OCI-LY1 (cell line): ENCODE measurements around the gene MAP1LC3A.

Experiments used
- H2AFZ ChIP-seq: fragments of 200-600 bp; sonication (generic), shearing (Covaris generic); 2 replicates; pipeline ENCODE4 v1.6.0; 2014; ENCODE audit warnings: antibody characterized with exemption, mild to moderate bottlenecking, low read length
- H3F3A ChIP-seq: fragments of 200-600 bp; sonication (generic), shearing (Covaris generic); 2 replicates; pipeline ENCODE4 v1.6.0; 2014; ENCODE audit warnings: mild to moderate bottlenecking, antibody characterized with exemption, low read length, moderate library complexity; ENCODE audit not compliant: insufficient read depth
- H3K27ac ChIP-seq: fragments of 200-600 bp; sonication (generic); 2 replicates; pipeline ENCODE4 v1.5.1; 2014; ENCODE audit warnings: low read length, mixed run types, mild to moderate bottlenecking, low read depth; ENCODE audit not compliant: poor library complexity, severe bottlenecking
- H3K27me3 ChIP-seq: fragments of 200-600 bp; sonication (generic); 2 replicates; pipeline ENCODE4 v1.6.0; 2014; ENCODE audit warnings: antibody characterized with exemption, mild to moderate bottlenecking, low read length, moderate library complexity; ENCODE audit not compliant: insufficient read depth
- H3K36me3 ChIP-seq: fragments of 200-600 bp; sonication (generic); 2 replicates; pipeline ENCODE4 v1.6.1; 2014; ENCODE audit warnings: mild to moderate bottlenecking, antibody characterized with exemption, low read length, moderate library complexity, mixed read lengths; ENCODE audit not compliant: insufficient read depth
- H3K4me1 ChIP-seq: fragments of 200-600 bp; sonication (generic); 2 replicates; pipeline ENCODE4 v1.5.1; 2014; ENCODE audit warnings: mild to moderate bottlenecking, low read length, moderate library complexity; ENCODE audit not compliant: insufficient read depth, severe bottlenecking
- H3K4me2 ChIP-seq: fragments of 200-600 bp; sonication (generic), shearing (Covaris generic); 2 replicates; pipeline ENCODE4 v1.6.1; 2014; ENCODE audit warnings: low read length
- H3K4me3 ChIP-seq: fragments of 200-600 bp; sonication (generic); 2 replicates; pipeline ENCODE4 v1.5.1; 2014; ENCODE audit warnings: low read length, low read depth, mild to moderate bottlenecking, mixed read lengths; ENCODE audit not compliant: poor library complexity, severe bottlenecking
- H3K79me2 ChIP-seq: fragments of 200-600 bp; shearing (Covaris generic); 2 replicates; pipeline ENCODE4 v1.6.1; 2016; ENCODE audit warnings: mixed run types, low read length, mixed read lengths; ENCODE audit not compliant: insufficient read depth
- H3K9ac ChIP-seq: fragments of 200-600 bp; sonication (generic), shearing (Covaris generic); 2 replicates; pipeline ENCODE4 v1.6.1; 2014; ENCODE audit warnings: mild to moderate bottlenecking, low read length, mixed read lengths
- H3K9me2 ChIP-seq: fragments of 200-600 bp; sonication (generic), shearing (Covaris generic); 2 replicates; pipeline ENCODE4 v1.6.1; 2014; ENCODE audit warnings: low read depth, mild to moderate bottlenecking, low read length, mixed read lengths
- H3K9me3 ChIP-seq: fragments of 200-600 bp; shearing (Covaris generic); 2 replicates; pipeline ENCODE4 v1.6.1; 2014; ENCODE audit warnings: low read length, mixed read lengths
- H4K20me1 ChIP-seq: fragments of 200-600 bp; sonication (generic), shearing (Covaris generic); 2 replicates; pipeline ENCODE4 v1.6.0; 2016; ENCODE audit warnings: mild to moderate bottlenecking, low read length; ENCODE audit not compliant: insufficient read depth
- CTCF ChIP-seq: fragments of 200-600 bp; sonication (generic), shearing (Covaris generic); IDR thresholded peaks from 2 replicates; pipeline ENCODE4 v1.5.1; 2017; ENCODE audit warnings: mild to moderate bottlenecking, antibody characterized with exemption, low read length, moderate library complexity, mixed read lengths
- EZH2 ChIP-seq: fragments of 200-600 bp; sonication (generic), shearing (Covaris generic); IDR thresholded peaks from 2 replicates; pipeline ENCODE4 v1.8.0; 2017; ENCODE audit warnings: borderline replicate concordance, mixed run types, mild to moderate bottlenecking, antibody characterized with exemption, low read length, moderate library complexity, mixed read lengths

Gene MAP1LC3A

GRCh38 chr20:34574426-34574825 lies 15.9 kb downstream of the MAP1LC3A start:
- Histone ChIP-seq H3K4me2 (no peak overlapping the region), H3K36me3 (no peaks in the 10 kb centered on the region), H3K9ac (no peak overlapping the region), H3F3A (no peaks in the 10 kb centered on the region), H3K79me2 (no peaks in the 10 kb centered on the region), H4K20me1 (no peaks in the 10 kb centered on the region), H3K4me1 (peaks cover 7% of the 10 kb centered on the region), H3K4me3 (no peak overlapping the region), H3K9me3 (no peaks in the 10 kb centered on the region), H3K27me3 (no peaks in the 10 kb centered on the region), H3K9me2 (no peaks in the 10 kb centered on the region), H2AFZ (no peak overlapping the region), H3K27ac (no peak overlapping the region)
- TF ChIP-seq CTCF (no peak), EZH2 (no peak)

- H3K9me2 ChIP-seq = no peaks in the 10 kb centered on the region
- TF ChIP-seq EZH2 (no peak), CTCF (no peak)
These were observed 16.3 kb downstream of the MAP1LC3A start for GRCh38 chr20:34574861-34575260.

GRCh38 chr20:34575271-34575670 lies 16.8 kb downstream of the MAP1LC3A start:
- H3K9me3 ChIP-seq = no peaks in the 10 kb centered on the region
- TF ChIP-seq EZH2 (no peak), CTCF (no peak)
- no peak overlapping the region for H3K4me2 ChIP-seq

More at GRCh38 chr20:34574861-34575260, 16.3 kb downstream of the MAP1LC3A start:
- Histone ChIP-seq H3F3A (no peaks in the 10 kb centered on the region), H3K9me3 (no peaks in the 10 kb centered on the region), H3K9ac (no peak overlapping the region), H3K27ac (no peak overlapping the region), H3K36me3 (no peaks in the 10 kb centered on the region), H4K20me1 (no peaks in the 10 kb centered on the region), H3K79me2 (no peaks in the 10 kb centered on the region), H3K27me3 (no peaks in the 10 kb centered on the region), H3K4me2 (no peak overlapping the region), H2AFZ (no peak overlapping the region), H3K4me3 (no peak overlapping the region), H3K4me1 (peaks cover 8% of the 10 kb centered on the region)

More at GRCh38 chr20:34575271-34575670, 16.8 kb downstream of the MAP1LC3A start:
- no peaks in the 10 kb centered on the region for H3K27me3 ChIP-seq
- no peaks in the 10 kb centered on the region for H3K79me2 ChIP-seq
- H3K9me2 ChIP-seq = no peaks in the 10 kb centered on the region
- no peak overlapping the region for H3K9ac ChIP-seq
- H3K4me3 ChIP-seq = no peak overlapping the region
- H4K20me1 ChIP-seq = no peaks in the 10 kb centered on the region
- H3F3A ChIP-seq = no peaks in the 10 kb centered on the region
- peaks cover 12% of the 10 kb centered on the region for H3K4me1 ChIP-seq
- H2AFZ ChIP-seq = no peak overlapping the region
- H3K36me3 ChIP-seq = no peaks in the 10 kb centered on the region
- H3K27ac ChIP-seq = no peak overlapping the region
